GM12892 (cell line): ENCODE data around the gene PHF21B.

Source experiments
- DNase-seq: peaks from one replicate; pipeline ENCODE4 v3.0.0; 2011; ENCODE audit not compliant: insufficient read length
- FAIRE-seq: peaks from 2 replicates; lab custom pipeline; 2011; peaks lifted over from hg19 to GRCh38; lab: Jason Lieb, UNC
- POLR2A ChIP-seq: IDR thresholded peaks from 2 replicates; pipeline ENCODE4 v1.6.1; 2011; ENCODE audit warnings: low read depth, low read length, control low read depth
- POLR2AphosphoS5 ChIP-seq: IDR thresholded peaks from 2 replicates; pipeline ENCODE4 v1.6.1; 2011; ENCODE audit warnings: low read depth, low read length, control low read depth
- TAF1 ChIP-seq: IDR thresholded peaks from 2 replicates; pipeline ENCODE4 v1.6.1; 2011; ENCODE audit warnings: low read depth, mild to moderate bottlenecking, control low read depth, low read length, borderline replicate concordance

Gene PHF21B

GRCh38 chr22:44892803-44893730 lies 116.7 kb downstream of the PHF21B start:
- TF ChIP-seq TAF1 (no peak), POLR2AphosphoS5 (no peak), POLR2A (no peak)
- DNase-seq (no peak), FAIRE-seq (no peak)

GRCh38 chr22:44892243-44892642 lies 117.6 kb downstream of the PHF21B start:
- FAIRE-seq = no peak
- no peak for DNase-seq
- TF ChIP-seq POLR2AphosphoS5 = no peak
- no peak for TF ChIP-seq TAF1
- TF ChIP-seq POLR2A = no peak

- DNase-seq = no peak
- no peak for FAIRE-seq
Observed at GRCh38 chr22:44891791-44892190, 118.0 kb downstream of the PHF21B start.

DNA sequence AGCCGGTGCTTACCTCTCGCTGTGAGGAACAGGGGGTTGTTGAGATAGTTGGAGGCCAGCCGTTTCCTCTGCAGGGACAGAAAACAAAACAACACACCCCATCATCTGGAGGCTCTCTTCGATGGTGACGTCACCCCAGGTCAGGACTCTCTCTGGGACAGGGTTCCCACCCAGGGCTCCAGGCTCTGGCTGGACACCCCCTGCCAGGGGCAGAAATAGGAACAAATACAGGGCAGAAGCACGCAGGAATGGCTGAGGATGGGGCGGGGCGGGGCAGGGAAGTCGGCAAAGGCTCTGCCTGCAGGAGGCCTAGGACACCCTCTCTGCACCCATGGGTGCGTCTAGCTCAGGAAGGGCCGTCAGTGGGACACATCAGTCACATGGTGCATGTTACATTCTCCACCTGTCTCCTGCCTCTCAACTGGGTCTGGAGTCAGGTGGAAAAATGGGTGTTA lies 118.5 kb downstream of the PHF21B start:
- FAIRE-seq = no peak
- no peak for TF ChIP-seq POLR2A
- no peak for TF ChIP-seq POLR2AphosphoS5
- no peak for TF ChIP-seq TAF1
- DNase-seq = no peak

More at GRCh38 chr22:44891791-44892190, 118.0 kb downstream of the PHF21B start:
- TF ChIP-seq POLR2AphosphoS5 = no peak
- no peak for TF ChIP-seq POLR2A
- TF ChIP-seq TAF1 = no peak

- no peak for DNase-seq
- FAIRE-seq = no peak
- no peak for TF ChIP-seq TAF1
- TF ChIP-seq POLR2A = no peak
- no peak for TF ChIP-seq POLR2AphosphoS5
Observed at GRCh38 chr22:44890416-44891292, 119.2 kb downstream of the PHF21B start.

DNA sequence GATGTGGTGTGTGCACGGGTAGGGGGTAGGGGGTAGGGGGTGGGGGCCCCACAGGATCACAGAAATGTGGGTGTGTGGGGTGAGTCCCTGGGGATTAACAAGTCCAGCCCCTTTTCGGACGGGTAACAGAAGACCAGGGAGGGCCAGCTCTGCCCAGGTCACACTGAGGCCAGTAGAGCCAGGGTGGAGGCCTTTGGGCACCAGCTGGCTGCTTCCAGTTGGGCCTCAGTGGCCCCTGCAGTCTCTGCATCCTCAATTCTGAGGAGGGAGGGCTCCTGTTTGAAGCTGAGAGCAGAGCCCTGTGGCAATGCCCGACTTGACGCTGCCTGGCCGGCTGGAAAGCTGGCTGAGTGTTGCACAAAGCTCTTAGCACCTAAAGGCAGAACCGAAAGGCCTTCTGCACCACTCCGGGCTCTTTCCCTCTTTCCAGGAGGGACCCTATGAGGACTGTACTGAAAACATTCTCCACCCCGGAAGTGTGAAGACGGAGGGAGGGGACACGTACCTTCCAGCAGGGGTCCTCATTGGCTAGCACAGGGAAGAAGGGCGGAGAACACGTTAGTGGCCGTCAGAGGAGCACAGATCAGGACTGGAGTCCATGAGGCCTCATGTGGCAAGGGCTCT lies 120.4 kb downstream of the PHF21B start:
- DNase-seq = no peak
- TF ChIP-seq POLR2AphosphoS5 (no peak), TAF1 (no peak), POLR2A (no peak)
- no peak for FAIRE-seq

GRCh38 chr22:44888491-44889254 lies 121.1 kb downstream of the PHF21B start:
- no peak for TF ChIP-seq POLR2AphosphoS5
- no peak for TF ChIP-seq TAF1
- FAIRE-seq = no peak
- no peak for DNase-seq

DNA sequence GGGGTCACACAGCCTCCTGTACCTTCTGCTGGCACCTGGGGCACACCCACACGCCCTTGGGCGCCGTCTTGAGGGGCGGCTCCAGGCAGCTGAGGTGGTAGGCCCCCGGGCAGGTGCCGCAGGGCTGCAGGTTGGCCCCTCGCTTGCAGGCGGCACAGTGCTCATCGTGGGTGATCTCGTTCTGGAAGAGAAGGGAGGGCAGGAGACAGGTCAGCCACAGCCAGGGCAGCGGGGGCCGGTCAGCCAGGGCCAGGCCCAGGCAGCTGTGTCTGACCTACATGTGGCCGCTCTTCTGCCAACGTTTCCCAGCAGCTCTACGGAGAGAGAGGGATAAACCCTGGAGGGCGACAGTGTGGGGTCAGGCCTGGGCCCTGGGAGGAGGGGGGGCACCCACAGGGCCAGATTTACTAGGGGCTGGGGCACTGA lies 121.9 kb downstream of the PHF21B start:
- FAIRE-seq (no peak), DNase-seq (no peak)
- TF ChIP-seq TAF1 = no peak
- TF ChIP-seq POLR2AphosphoS5 = no peak
- TF ChIP-seq POLR2A = no peak

DNA sequence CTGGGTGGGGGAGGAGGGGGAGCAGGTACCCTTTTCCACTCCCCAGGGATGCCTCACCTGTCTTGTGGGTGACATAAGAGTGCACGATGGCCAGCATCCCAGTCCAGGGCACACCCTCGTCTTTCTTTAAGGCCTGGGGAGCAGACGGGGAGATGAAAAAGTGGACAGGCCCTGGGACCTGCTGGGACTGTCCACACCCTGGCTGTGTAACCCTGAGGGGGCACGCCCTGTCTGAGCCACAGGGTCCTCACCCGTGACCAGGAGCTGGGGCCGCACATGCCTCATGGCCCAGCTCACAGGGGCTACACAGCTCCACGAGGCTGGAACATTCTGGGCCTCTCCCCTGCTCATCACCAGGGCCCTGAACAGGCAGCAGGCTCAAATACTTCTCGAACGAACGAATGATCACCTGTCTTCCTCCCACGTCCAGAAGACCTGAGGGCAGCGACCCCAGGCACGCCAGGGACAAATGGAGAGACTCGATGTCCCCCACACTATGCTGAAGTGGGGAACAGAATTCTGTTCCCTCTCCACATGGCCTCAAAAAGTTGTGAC lies 123.9 kb downstream of the PHF21B start:
- no peak for FAIRE-seq
- TF ChIP-seq TAF1 (no peak), POLR2A (no peak), POLR2AphosphoS5 (no peak)
- no peak for DNase-seq

DNA sequence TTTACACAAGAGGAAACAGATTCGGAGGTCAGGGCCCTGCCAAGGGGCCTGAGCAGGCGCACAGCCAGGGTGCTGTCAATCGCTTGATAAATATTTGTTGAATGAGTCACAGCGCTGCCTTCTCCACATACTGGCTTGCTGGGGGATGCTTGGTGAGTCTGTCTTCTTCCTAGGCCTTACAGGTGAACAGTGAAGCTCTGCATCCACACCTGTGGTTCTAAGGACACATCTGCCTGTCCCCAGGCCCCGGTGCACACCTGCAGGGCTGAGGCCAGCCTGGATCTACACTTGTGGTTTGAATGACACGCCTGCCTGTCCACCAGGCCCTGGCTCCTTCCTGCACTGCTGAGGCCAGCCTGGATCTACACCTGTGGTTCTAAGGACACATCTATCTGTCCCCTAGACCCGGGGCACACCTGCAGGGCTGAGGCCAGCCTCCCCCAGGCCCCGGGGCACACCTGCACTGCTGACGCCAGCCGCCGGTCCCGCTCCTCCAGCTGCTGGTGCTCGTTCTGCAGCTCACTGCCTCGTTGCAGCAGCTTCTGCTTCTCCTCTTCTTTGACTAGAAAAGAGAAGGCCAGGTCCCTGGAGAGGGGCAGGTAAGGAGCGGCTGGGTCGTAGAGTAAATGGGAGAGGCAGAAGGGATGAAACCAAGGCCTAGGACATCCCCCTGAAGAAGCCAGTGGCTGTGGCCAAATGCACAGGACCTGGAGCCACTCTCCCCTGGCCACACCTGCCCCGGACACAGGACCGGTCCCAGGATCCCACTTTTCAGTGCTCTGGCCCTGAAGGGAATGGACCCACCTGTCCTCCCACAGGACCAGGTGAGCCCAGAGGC lies 124.6 kb downstream of the PHF21B start:
- TF ChIP-seq POLR2A (no peak), TAF1 (no peak), POLR2AphosphoS5 (no peak)
- DNase-seq (no peak), FAIRE-seq (no peak)

DNA sequence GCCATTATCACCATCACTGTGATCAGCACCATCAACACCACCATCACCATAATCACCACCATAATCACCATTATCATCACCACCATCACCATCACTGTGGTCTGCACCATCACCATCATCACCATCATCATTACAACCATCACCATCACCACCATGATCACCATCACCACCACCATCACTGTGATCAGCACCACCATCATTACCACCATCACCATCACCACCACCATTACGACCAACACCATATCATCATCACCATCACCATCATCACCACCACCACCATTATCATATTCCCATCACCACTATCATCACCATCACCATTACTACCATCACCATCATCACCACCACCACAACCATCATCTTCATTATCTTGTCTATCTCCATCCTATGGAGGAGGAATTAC lies 125.2 kb downstream of the PHF21B start:
- DNase-seq = no peak
- TF ChIP-seq POLR2A = no peak
- TF ChIP-seq TAF1 = no peak
- TF ChIP-seq POLR2AphosphoS5 = no peak
- no peak for FAIRE-seq
